HepG2 (cell line): ENCODE measurements around the gene LRRC45. TPM values are rescaled to one million over a fixed set of nuclear protein-coding genes. Genes with fewer than 3 reads are reported as not detected.

ENCODE experiments used
- ATAC-seq: fragments of 200-7000 bp; cut with Tn5 transposase; 3 replicates; pipeline ENCODE4 v1.9.1; 2020; ENCODE audit warnings: mild to moderate bottlenecking, moderate library complexity
- BruUV-seq: library from RNA; stranded (reverse); fragments of 400-500 nt; replicated peaks from 2 replicates; lab custom pipeline; 2021; lab: Mats Ljungman, UMichigan
- CTCF ChIA-PET: fragments of 300-600 bp; formaldehyde crosslinking; extraction: SDS; loops from one replicate; lab custom pipeline; 2021; ENCODE audit warnings: low total read pairs, inconsistent platforms, low intra/inter-chr PET ratio; lab: Yijun Ruan, JAX
- POLR2A ChIA-PET: fragments of 350-600 bp; sonication (Branson Sonifier 250); formaldehyde crosslinking; loops from one replicate; lab custom pipeline; 2020; ENCODE audit warnings: antibody characterized with exemption, inconsistent platforms; lab: Yijun Ruan, JAX
- DNase-seq: peaks from one replicate; pipeline ENCODE4 v3.0.0-alpha.2; 2015; ENCODE audit warnings: low spot score
- FAIRE-seq: peaks from 3 replicates; lab custom pipeline; 2011; peaks lifted over from hg19 to GRCh38; lab: Jason Lieb, UNC
- H2AFZ ChIP-seq: one replicate; pipeline ENCODE4 v1.6.1; 2011; ENCODE audit warnings: low read length, inconsistent platforms
- H3K27ac ChIP-seq: fragments of 300-600 bp; 3 replicates; pipeline ENCODE4 v1.8.0; 2011; ENCODE audit warnings: mixed run types, mild to moderate bottlenecking, mixed read lengths, low read length, inconsistent platforms; ENCODE audit not compliant: insufficient read depth; ENCODE audit errors: extremely low read length
- H3K27me3 ChIP-seq, 2 experiments: fragments of 200-600 bp in 1 of 2; 2 replicates in 1 of 2; 3 replicates in 1 of 2; pipeline versions ENCODE4 v1.6.0 to v1.8.0; 2011; ENCODE audit warnings: low read length in 2 of 2, mild to moderate bottlenecking in 2 of 2, moderate library complexity in 2 of 2, inconsistent platforms in 1 of 2; ENCODE audit not compliant: insufficient read depth in 2 of 2, control insufficient read depth in 1 of 2
- H3K36me3 ChIP-seq, 2 experiments: fragments of 200-600 bp in 1 of 2; replicated peaks in 1 of 2; 2 replicates in 1 of 2; 3 replicates in 1 of 2; pipeline versions ENCODE4 v1.5.1 to v1.8.0; 2011; ENCODE audit warnings: low read length in 2 of 2, inconsistent platforms in 1 of 2; ENCODE audit not compliant: insufficient read depth in 2 of 2, control insufficient read depth in 1 of 2
- H3K4me1 ChIP-seq: 2 replicates; pipeline ENCODE4 v1.5.1; 2012; ENCODE audit warnings: low read length, inconsistent platforms; ENCODE audit not compliant: insufficient read depth
- H3K4me2 ChIP-seq: 2 replicates; pipeline ENCODE4 v1.6.0; 2011; ENCODE audit warnings: low read depth, low read length, inconsistent platforms
- H3K4me3 ChIP-seq, 3 experiments: fragments of 200-600 bp in 1 of 3; sonication (generic), shearing (Covaris generic) in 1 of 3; replicated peaks in 1 of 3; 2 replicates each; pipeline ENCODE4 v1.5.1; 2011 to 2016; ENCODE audit warnings: low read length in 3 of 3, inconsistent platforms in 2 of 3, low read depth in 2 of 3, mild to moderate bottlenecking in 2 of 3, control low read depth in 1 of 3, mixed read lengths in 1 of 3; ENCODE audit not compliant: insufficient read depth in 1 of 3
- H3K79me2 ChIP-seq: one replicate; pipeline ENCODE4 v1.6.1; 2011; ENCODE audit warnings: low read length, inconsistent platforms; ENCODE audit not compliant: insufficient read depth
- H3K9ac ChIP-seq: 2 replicates; pipeline ENCODE4 v1.6.0; 2011; ENCODE audit warnings: mild to moderate bottlenecking, low read depth, low read length, inconsistent platforms; ENCODE audit not compliant: insufficient read depth
- H3K9me3 ChIP-seq: 2 replicates; pipeline ENCODE4 v1.5.1; 2012; ENCODE audit warnings: mild to moderate bottlenecking, low read length
- H4K20me1 ChIP-seq: 2 replicates; pipeline ENCODE4 v1.6.0; 2011; ENCODE audit warnings: inconsistent platforms, mild to moderate bottlenecking, low read length, moderate library complexity; ENCODE audit not compliant: insufficient read depth
- AGO2 ChIP-seq: fragments of 200-400 bp; formaldehyde crosslinking; optimal IDR thresholded peaks from 2 replicates; pipeline ENCODE3; 2017; ENCODE audit warnings: mild to moderate bottlenecking, low read depth, low read length, moderate library complexity
- CBX1 ChIP-seq: IDR thresholded peaks from one replicate; pipeline ENCODE4 v1.6.1; 2016; ENCODE audit warnings: antibody characterized with exemption, low read depth
- HNRNPK ChIP-seq: fragments of 200-400 bp; formaldehyde crosslinking; IDR thresholded peaks from 2 replicates; pipeline ENCODE4 v1.6.1; 2018; ENCODE audit warnings: low read length, low read depth, moderate library complexity, mild to moderate bottlenecking; ENCODE audit not compliant: poor library complexity, severe bottlenecking
- RBFOX2 ChIP-seq: fragments of 200-400 bp; formaldehyde crosslinking; IDR thresholded peaks from 2 replicates; pipeline ENCODE4 v1.6.1; 2017; ENCODE audit warnings: low read depth, mild to moderate bottlenecking, low read length
- SATB2 ChIP-seq: sonication (generic); formaldehyde crosslinking; IDR thresholded peaks from 2 replicates; pipeline ENCODE4 v1.5.0; 2020; ENCODE audit warnings: missing genetic modification reagents
- SIX1 ChIP-seq: sonication (generic); formaldehyde crosslinking; IDR thresholded peaks from 2 replicates; pipeline ENCODE4 v1.4.0; 2020; ENCODE audit warnings: missing genetic modification reagents, borderline replicate concordance
- ZFY ChIP-seq: sonication (generic); formaldehyde crosslinking; IDR thresholded peaks from 2 replicates; pipeline ENCODE4 v1.4.0; 2020; ENCODE audit warnings: missing genetic modification reagents
- ZNF362 ChIP-seq: sonication (generic); formaldehyde crosslinking; IDR thresholded peaks from 2 replicates; pipeline ENCODE4 v1.4.0; 2020; ENCODE audit warnings: missing genetic modification reagents, mild to moderate bottlenecking, borderline replicate concordance
- ZNF660 ChIP-seq: sonication (generic); formaldehyde crosslinking; IDR thresholded peaks from 2 replicates; pipeline ENCODE4 v1.5.1; 2020; ENCODE audit warnings: mild to moderate bottlenecking, low read depth, missing genetic modification reagents, borderline replicate concordance
- ZSCAN30 ChIP-seq: sonication (generic); formaldehyde crosslinking; IDR thresholded peaks from 2 replicates; pipeline ENCODE4 v1.5.0; 2020; ENCODE audit warnings: mild to moderate bottlenecking, missing genetic modification reagents
- WGBS: methylation state at CpG from one replicate; pipeline ENCODE4 v1.1.6; 2017; ENCODE audit warnings: low lambda C conversion rate; 5-methylcytosine and 5-hydroxymethylcytosine counted together
- in situ Hi-C: cut with HindIII; loops from 2 replicates; pipeline ENCODE4 v1.10.0; 2017; ENCODE audit warnings: low pct_unique_long_range_greater_than_20kb; ENCODE audit not compliant: extremely low pct_ligation_motif_present
- intact Hi-C: fragments of 100-400 bp; cut with micrococcal nuclease; formaldehyde crosslinking; loops from one replicate; pipeline ENCODE4 v1.10.0; 2022; ENCODE audit not compliant: unreplicated experiment
- polyA plus RNA-seq, 8 experiments: library from polyadenylated mRNA; depleted of rRNA in 3 of 8; stranded (reverse) in 7 of 8; unstranded in 1 of 8; fragments of >200 nt; fragmentation: Illumina TruSeq in 4 of 8; extraction: Trizol in 4 of 8; gene quantifications; 2 replicates each; pipeline versions ENCODE4 v1.2.1 to v1.2.3, GENCODE V29; 2011 to 2016; ENCODE audit warnings: low read depth in 4 of 8, missing spikeins in 1 of 8, mixed read lengths in 1 of 8; ENCODE audit not compliant: insufficient read depth in 1 of 8
- total RNA-seq, 5 experiments: library from RNA; depleted of rRNA; stranded (reverse); fragments of >200 nt; fragmentation: Illumina TruSeq; extraction: Trizol; gene quantifications; 2 replicates each; pipeline ENCODE4 v1.2.3, GENCODE V29; 2016; ENCODE audit warnings: low read depth in 1 of 5
- TF ChIP-seq, protein P1 (sequence below): fragments of 450-650 bp; IDR thresholded peaks from 2 replicates; pipeline ENCODE4 v1.6.1; 2016

The LRRC45 gene
- total and polyA plus RNA-seq, 2 of the 13 experiments (the other 11 are each of a cell fraction or from before 2014, with no cell fraction given) = 11.6 to 48.1 TPM

GRCh38 chr17:81984773-81985410 is 38.2 kb upstream of the LRRC45 start (continued):
- TF ChIP-seq, protein P1, sequence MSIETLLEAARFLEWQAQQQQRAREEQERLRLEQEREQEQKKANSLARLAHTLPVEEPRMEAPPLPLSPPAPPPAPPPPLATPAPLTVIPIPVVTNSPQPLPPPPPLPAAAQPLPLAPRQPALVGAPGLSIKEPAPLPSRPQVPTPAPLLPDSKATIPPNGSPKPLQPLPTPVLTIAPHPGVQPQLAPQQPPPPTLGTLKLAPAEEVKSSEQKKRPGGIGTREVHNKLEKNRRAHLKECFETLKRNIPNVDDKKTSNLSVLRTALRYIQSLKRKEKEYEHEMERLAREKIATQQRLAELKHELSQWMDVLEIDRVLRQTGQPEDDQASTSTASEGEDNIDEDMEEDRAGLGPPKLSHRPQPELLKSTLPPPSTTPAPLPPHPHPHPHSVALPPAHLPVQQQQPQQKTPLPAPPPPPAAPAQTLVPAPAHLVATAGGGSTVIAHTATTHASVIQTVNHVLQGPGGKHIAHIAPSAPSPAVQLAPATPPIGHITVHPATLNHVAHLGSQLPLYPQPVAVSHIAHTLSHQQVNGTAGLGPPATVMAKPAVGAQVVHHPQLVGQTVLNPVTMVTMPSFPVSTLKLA = 0 out of 2 replicates have a peak, but pooled peaks have one; percentile 13
- TF ChIP-seq HNRNPK (peak; percentile 45), SIX1 (CRISPR knock-in tag) (no peak), AGO2 (peak; percentile 49), ZNF362 (CRISPR knock-in tag) (no peak), ZSCAN30 (CRISPR knock-in tag) (no peak)
- TF ChIP-seq, all 625 proteins: peak for 10

- peak; percentile 67 for TF ChIP-seq AGO2
- TF ChIP-seq ZFY (CRISPR knock-in tag) = no peak
- no peak for TF ChIP-seq SATB2 (CRISPR knock-in tag)
- no peak for TF ChIP-seq CBX1
- TF ChIP-seq RBFOX2 = peak; percentile 71
- no peak for TF ChIP-seq ZNF660 (CRISPR knock-in tag)
Measured at GRCh38 chr17:81986606-81987005, 36.5 kb upstream of the LRRC45 start.

More at GRCh38 chr17:81986606-81987005, 36.5 kb upstream of the LRRC45 start:
- BruUV-seq = TSS peak; percentile 39
- ChIA-PET POLR2A (no interaction called here), CTCF (no interaction called here)
- DNase-seq = no peak
- no peak overlapping the region for H3K4me2 ChIP-seq
- H3K4me1 ChIP-seq = peaks cover 43% of the 10 kb centered on the region
- no peaks in the 10 kb centered on the region for H3K27me3 ChIP-seq
- WGBS = 96% methylated on average over 25 of the region's 26 CpGs
- no peak for FAIRE-seq
- H2AFZ ChIP-seq = no peak overlapping the region
- H3K27ac ChIP-seq = no peak overlapping the region
- H3K79me2 ChIP-seq = peaks cover 17% of the 10 kb centered on the region
- ATAC-seq = no peak
- H3K36me3 ChIP-seq = peaks cover 23 to 49% of the 10 kb centered on the region in 2 experiments
- H4K20me1 ChIP-seq = no peaks in the 10 kb centered on the region
- intact Hi-C loops = no loop called here
- no peaks in the 10 kb centered on the region for H3K9me3 ChIP-seq
- in situ Hi-C loops = no loop called here
- H3K4me3 ChIP-seq = no peak overlapping the region
- H3K9ac ChIP-seq = no peak overlapping the region
